Measurements from ENCODE around the gene TSPAN17.
"Not testable (repeated sequence)": the region's sequence is repeated elsewhere in the genome, so short reads cannot be mapped to it uniquely, and the experiment has no call there.

Gene TSPAN17

GRCh38 chr5:176687247-176687646, 40.0 kb downstream of the TSPAN17 start:
- no peak for DNase-seq

- no peak for DNase-seq
These were observed 40.6 kb downstream of the TSPAN17 start for GRCh38 chr5:176687881-176688280.

GRCh38 chr5:176690911-176691310, 43.6 kb downstream of the TSPAN17 start:
- DNase-seq, result no peak

- no peak for DNase-seq
These were observed 44.2 kb downstream of the TSPAN17 start for GRCh38 chr5:176691524-176691923.

- DNase-seq, result no peak
These were observed 45.0 kb downstream of the TSPAN17 start for GRCh38 chr5:176692326-176692725.

- DNase-seq, result no peak
These were observed 45.7 kb downstream of the TSPAN17 start for GRCh38 chr5:176692839-176693476.

- no peak for DNase-seq
These were observed 46.2 kb downstream of the TSPAN17 start for GRCh38 chr5:176693477-176693851.

- DNase-seq, result no peak
These were observed 46.9 kb downstream of the TSPAN17 start for GRCh38 chr5:176694146-176694545.

- no peak for DNase-seq
These were observed 47.3 kb downstream of the TSPAN17 start for GRCh38 chr5:176694631-176695030.

- DNase-seq, result no peak
These were observed 47.8 kb downstream of the TSPAN17 start for GRCh38 chr5:176695073-176695472.

- DNase-seq, result no peak
These were observed 50.1 kb downstream of the TSPAN17 start for GRCh38 chr5:176697267-176697933.

- DNase-seq, result no peak
These were observed 50.8 kb downstream of the TSPAN17 start for GRCh38 chr5:176697934-176698538.

- not testable (repeated sequence) for DNase-seq
These were observed 52.2 kb downstream of the TSPAN17 start for GRCh38 chr5:176699446-176699845.

- DNase-seq, result peak; percentile 15
These were observed 53.1 kb downstream of the TSPAN17 start for GRCh38 chr5:176700239-176700847.

GRCh38 chr5:176702671-176703641, 55.7 kb downstream of the TSPAN17 start:
- no peak for DNase-seq

- DNase-seq, result no peak
These were observed 56.6 kb downstream of the TSPAN17 start for GRCh38 chr5:176703857-176704256.

GRCh38 chr5:176704355-176704754, 57.1 kb downstream of the TSPAN17 start:
- no peak for DNase-seq

- no peak for DNase-seq
These were observed 57.5 kb downstream of the TSPAN17 start for GRCh38 chr5:176704817-176705216.
